ENCODE data around the gene ITPKB. TPM values are rescaled to one million over a fixed set of nuclear protein-coding genes. Genes with fewer than 3 reads are reported as not detected.

Gene ITPKB
- total and polyA plus RNA-seq, 2 of the 13 experiments (the other 11 are each of a cell fraction or from before 2014, with no cell fraction given), result not detected

GRCh38 chr1:226680653-226681052 is 58.4 kb downstream of the ITPKB start (continued):
- TF ChIP-seq, protein P1, sequence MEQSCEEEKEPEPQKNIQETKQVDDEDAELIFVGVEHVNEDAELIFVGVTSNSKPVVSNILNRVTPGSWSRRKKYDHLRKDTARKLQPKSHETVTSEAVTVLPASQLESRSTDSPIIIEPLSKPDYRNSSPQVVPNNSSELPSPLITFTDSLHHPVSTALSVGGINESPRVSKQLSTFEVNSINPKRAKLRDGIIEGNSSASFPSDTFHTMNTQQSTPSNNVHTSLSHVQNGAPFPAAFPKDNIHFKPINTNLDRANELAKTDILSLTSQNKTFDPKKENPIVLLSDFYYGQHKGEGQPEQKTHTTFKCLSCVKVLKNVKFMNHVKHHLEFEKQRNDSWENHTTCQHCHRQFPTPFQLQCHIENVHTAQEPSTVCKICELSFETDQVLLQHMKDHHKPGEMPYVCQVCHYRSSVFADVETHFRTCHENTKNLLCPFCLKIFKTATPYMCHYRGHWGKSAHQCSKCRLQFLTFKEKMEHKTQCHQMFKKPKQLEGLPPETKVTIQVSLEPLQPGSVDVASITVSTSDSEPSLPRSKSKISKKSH (CRISPR knock-in tag; IDR thresholded peaks at IDR 0.05; ENCODE audit: borderline replicate concordance), result no peak
- TF ChIP-seq SMARCE1 (IDR thresholded peaks at IDR 0.05; ENCODE audit: borderline replicate concordance) (no peak), MTF2 (CRISPR knock-in tag; IDR thresholded peaks at IDR 0.05; ENCODE audit: borderline replicate concordance) (no peak), ZBTB21 (CRISPR knock-in tag; IDR thresholded peaks at IDR 0.05) (no peak), MED8 (CRISPR knock-in tag; IDR thresholded peaks at IDR 0.05; ENCODE audit: insufficient replicate concordance) (no peak), REST (IDR thresholded peaks at IDR 0.05; ENCODE audit: borderline replicate concordance in 1 of 2, low read depth in 1 of 2, low read length in 2 of 2) (no peak), ZBTB1 (CRISPR knock-in tag; IDR thresholded peaks at IDR 0.05; ENCODE audit: borderline replicate concordance) (no peak), ZFP41 (CRISPR knock-in tag; IDR thresholded peaks at IDR 0.05; ENCODE audit: borderline replicate concordance) (no peak), ZNF883 (CRISPR knock-in tag; IDR thresholded peaks at IDR 0.05; ENCODE audit: not compliant biosample characterization) (no peak), KIAA2018 (CRISPR knock-in tag; IDR thresholded peaks at IDR 0.05; ENCODE audit: borderline replicate concordance) (no peak)
